HG02870 (cell line): Measurements from ENCODE around the gene GJE1.
A peak's percentile ranks its signal among the peaks of the same experiment; 100 is the strongest.
"Not testable (repeated sequence)": the region's sequence is repeated elsewhere in the genome, so short reads cannot be mapped to it uniquely, and the experiment has no call there.

ENCODE experiments used
- ATAC-seq: cut with Tn5 transposase; IDR thresholded peaks from one replicate; pipeline ENCODE4 v1.9.1; 2021; ENCODE audit warnings: mild to moderate bottlenecking, moderate library complexity; ENCODE audit not compliant: unreplicated experiment

The GJE1 gene

GRCh38 chr6:142132625-142133024, at the start of gene GJE1:
Gene GJE1, plus strand, starts transcription at chr6:142132925. Its CDS starts 234 bp downstream, at chr6:142133159.
- ATAC-seq, result no peak

- ATAC-seq, result no peak
Measured at GRCh38 chr6:142087950-142088857, 44.5 kb upstream of the GJE1 start.

- no peak for ATAC-seq
Measured at GRCh38 chr6:142088858-142089216, 43.9 kb upstream of the GJE1 start.

GRCh38 chr6:142104820-142105219, 27.9 kb upstream of the GJE1 start:
- ATAC-seq, result not testable (repeated sequence)

- ATAC-seq, result not testable (repeated sequence)
Measured at GRCh38 chr6:142110820-142111219, 21.9 kb upstream of the GJE1 start.

- ATAC-seq, result no peak
Measured at GRCh38 chr6:142112451-142113061, 20.2 kb upstream of the GJE1 start.

- ATAC-seq, result no peak
Measured at GRCh38 chr6:142117366-142117765, 15.4 kb upstream of the GJE1 start.

- no peak for ATAC-seq
Measured at GRCh38 chr6:142118328-142118727, 14.4 kb upstream of the GJE1 start.

- ATAC-seq, result no peak
Measured at GRCh38 chr6:142118925-142119324, 13.8 kb upstream of the GJE1 start.

GRCh38 chr6:142121342-142121741, 11.4 kb upstream of the GJE1 start:
- no peak for ATAC-seq

GRCh38 chr6:142130814-142131213, 1.9 kb upstream of the GJE1 start:
- ATAC-seq, result no peak

- no peak for ATAC-seq
Measured at GRCh38 chr6:142138876-142139275, 6.2 kb downstream of the GJE1 start.

GRCh38 chr6:142141531-142141930, 8.8 kb downstream of the GJE1 start:
- not testable (repeated sequence) for ATAC-seq

- peak; percentile 100 for ATAC-seq
Measured at GRCh38 chr6:142146828-142147662, 14.3 kb downstream of the GJE1 start, which contains the start of the genes NMBR and VTA1. Gene NMBR, minus strand, starts transcription at chr6:142147122. Its CDS starts 58,464 bp downstream, at chr6:142088658. Gene VTA1, plus strand, starts transcription at chr6:142147263. Its CDS starts 25 bp downstream, at chr6:142147288.

GRCh38 chr6:142152746-142153145, 20.0 kb downstream of the GJE1 start:
- ATAC-seq, result no peak

GRCh38 chr6:142153196-142153595, 20.5 kb downstream of the GJE1 start:
- ATAC-seq, result no peak

GRCh38 chr6:142154336-142154735, 21.6 kb downstream of the GJE1 start:
- ATAC-seq, result no peak

- ATAC-seq, result no peak
Measured at GRCh38 chr6:142155091-142155490, 22.4 kb downstream of the GJE1 start.

- no peak for ATAC-seq
Measured at GRCh38 chr6:142155895-142156757, 23.4 kb downstream of the GJE1 start.

- ATAC-seq, result not testable (repeated sequence)
Measured at GRCh38 chr6:142156758-142157068, 24.0 kb downstream of the GJE1 start.
